Activated gamma-delta T cell (primary cell): ENCODE data around the gene GPC6.

Experiments
- DNase-seq: peaks from one replicate; lab custom pipeline; 2025; lab: John Stamatoyannopoulos, UW

The GPC6 gene

DNA sequence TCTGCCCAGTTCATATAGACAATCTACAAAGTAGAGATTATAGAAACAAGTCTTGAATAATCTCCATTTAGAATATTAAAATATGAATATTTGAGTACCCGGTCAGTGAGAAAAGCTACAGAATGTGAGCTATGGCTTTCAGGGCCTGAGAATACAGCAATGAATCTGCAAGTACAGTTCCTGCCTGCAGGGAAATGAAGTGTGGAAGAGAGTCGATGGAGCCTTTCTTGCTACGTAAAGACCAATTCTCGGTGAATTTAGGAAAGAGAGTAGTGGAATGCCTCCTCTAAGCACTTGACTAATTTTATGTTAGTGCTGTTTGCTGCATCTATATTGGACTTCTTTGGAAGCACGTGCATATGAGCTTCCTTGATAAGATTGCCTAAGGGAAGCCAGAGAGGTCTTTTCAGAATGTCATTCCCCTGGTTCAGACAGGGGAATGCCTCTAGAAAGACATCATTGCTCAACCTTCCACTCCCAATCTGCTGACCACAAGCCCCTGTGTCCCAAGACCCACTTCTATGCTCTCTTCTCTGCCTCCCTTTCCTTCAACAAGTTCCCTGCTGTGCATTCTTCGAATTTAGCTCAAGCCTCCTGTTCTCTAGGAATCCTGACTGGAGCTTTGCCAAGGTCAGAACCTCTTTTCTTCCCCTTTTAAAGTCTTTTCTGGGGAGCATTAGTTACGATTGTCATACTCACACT is 41.9 kb downstream of the GPC6 start:
- DNase-seq = no peak

DNA sequence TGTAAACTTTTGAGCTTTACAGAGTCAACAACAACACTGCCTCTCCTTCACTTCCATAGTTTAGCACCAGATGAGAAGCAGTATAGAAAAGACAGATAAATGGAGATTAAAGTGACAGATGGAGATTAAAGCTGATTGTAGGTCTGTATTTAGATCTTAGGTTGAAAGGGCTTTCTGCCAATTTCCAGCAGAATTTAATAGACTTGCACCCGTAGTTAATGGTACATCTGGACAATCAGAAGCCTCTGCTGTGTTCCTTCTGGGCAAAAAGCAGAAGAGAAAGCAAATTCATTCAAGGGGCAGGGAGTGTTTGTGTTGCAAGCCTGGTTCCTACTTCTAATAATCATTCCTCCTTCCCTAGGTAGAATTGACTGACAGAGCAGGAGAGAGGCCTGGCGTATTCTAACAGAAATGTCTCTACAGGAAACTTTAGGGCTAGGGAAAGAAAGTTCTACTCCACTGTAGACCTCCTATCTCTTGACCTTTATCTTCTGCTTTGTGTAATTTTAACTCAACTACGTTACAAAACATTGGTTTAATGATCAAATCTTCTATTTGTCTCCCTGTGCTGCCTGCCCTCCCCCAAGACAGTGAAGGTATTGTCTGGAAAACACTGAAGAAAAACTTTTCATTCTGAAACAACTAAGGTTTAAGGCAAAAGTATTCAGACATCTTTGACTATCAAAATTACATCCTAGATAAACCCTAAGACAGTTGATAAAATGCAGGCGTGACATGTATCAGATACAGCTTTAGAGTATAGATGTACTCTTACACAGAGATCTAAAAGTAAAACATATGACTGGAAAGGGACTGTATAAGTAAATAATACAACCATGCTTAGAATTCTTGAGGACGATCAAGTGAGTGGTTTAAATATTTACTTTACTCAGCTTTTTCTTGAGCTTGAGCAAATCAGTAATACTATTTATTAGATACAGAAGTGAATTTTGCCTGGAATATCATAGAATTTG is 44.4 kb downstream of the GPC6 start:
- no peak for DNase-seq

DNA sequence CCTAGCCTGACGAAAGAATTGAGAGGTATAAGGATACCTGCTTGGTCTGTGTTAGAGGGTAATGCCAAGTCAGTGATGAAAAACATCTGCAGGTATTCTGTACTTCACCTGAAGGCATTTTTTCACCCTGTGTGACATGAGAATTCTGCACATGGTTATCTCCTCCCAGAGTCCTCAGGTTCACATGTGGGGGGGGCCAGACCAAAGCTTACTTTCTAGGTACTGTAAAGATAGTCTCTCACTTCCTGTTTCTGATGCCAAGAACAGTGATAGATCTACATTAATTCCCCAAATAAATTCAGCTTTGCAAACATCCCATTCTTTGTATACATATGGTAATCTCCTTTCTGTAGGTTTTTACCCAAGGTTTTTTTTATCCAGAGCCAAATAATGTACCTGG is 53.4 kb downstream of the GPC6 start:
- DNase-seq = no peak

DNA sequence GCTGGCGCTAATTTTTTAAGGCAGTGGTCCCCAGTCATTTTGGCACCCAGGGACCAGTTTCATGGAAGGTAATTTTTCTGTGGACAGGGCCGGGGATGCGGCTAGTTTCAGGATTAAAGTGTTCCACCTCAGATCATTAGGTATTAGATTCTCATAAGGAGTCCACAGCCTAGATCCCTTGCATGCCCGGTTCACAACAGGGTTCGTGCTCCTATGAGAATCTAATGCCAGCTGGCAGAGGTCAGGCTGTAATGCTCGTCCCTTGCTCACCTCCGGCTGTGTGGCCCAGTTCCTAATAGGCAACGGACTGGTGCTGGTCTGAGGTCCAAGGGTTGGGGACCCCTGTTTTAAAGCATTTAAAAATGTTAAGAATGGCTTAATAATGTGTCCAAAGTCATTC is 54.1 kb downstream of the GPC6 start:
- no peak for DNase-seq

DNA sequence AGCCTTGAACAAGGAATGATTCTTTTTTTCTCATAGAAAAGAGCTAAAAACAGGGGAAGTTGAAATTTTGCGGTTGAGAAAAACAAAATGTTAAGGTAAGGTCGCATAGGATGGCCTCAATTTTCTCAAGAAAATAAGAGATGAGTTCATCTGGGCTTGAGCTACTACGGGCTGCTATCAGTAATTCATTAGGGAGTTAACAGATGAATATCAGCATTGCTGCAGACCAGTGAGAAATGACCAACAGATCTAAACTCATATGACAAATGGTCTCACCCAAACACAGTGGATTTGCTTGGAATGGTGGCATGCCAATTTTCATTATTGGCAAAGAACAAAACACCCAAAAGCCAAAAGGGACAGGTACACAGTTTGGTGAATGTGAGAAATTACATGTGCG is 56.6 kb downstream of the GPC6 start:
- no peak for DNase-seq

DNA sequence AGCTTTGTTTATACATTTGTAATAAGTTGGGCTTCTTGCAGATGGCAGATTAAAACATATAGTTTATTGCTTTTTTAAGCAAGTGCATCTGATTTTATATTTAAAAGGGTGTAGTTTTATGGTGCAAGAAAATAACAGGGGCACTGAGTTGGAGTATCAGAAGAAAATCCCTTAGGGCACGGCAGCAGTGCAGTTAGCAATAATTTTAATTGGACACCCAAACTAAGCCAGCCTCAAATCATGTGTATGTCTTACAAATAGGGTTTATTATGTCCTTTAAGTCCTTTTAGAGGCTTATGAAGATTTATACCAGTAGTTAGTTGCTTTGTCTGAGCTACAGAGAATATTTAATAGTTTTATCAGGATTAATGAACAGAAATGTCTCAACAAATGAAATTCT is 57.5 kb downstream of the GPC6 start:
- DNase-seq = no peak

DNA sequence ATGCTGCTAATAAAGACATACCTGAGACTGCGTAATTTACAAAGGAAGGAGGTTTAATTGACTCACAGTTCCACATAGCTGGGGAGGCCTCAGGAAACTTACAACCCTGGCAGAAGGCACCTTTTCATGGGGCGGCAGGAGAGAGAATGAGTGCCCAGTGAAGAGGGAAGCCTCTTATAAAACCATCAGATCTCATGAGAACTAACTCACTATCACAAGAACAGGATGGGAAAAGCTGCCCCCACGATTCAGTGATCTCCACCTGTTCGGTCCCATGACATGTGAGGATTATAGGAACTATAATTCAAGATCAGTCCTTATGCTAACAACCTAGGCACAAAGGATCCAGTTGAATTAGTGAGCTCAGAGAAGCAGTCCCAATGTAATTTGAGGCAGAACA is 59.4 kb downstream of the GPC6 start:
- DNase-seq = no peak

DNA sequence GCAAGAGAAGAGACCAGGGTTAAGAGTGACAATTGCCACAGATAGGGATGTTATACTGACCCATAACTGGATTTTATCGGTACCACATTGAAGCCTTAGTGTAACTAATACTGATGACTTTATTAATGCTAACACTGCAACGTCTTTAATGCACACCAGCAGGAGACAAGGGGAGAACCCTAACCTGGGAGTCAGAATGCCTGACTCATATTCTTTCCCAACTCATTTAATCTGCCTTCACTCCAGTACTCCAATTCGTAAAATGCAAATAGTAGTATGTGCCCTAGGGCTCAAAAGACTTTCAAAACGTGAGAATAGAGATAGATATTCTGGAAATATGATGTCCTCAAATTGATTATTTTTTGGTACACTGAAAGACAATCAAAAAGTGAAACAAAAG is 62.4 kb downstream of the GPC6 start:
- DNase-seq = no peak

DNA sequence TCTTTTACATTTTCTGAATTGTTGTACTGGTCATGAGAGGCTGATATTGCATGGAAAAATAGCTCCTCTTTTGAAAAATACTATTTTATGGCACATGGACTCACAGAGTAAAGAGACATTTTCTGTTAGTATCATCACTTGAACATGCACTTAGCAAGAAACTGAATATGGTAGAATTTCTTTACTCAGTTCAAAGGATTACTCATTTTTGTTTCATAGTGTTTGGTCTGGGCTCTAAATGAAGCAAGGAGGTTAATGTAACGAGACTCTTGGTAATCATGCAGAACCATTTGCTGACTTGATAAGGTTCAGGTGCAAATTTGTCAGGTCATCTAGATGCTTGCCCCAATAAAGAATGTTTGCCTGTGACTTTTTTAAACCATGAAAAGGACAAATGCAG is 63.2 kb downstream of the GPC6 start:
- no peak for DNase-seq

DNA sequence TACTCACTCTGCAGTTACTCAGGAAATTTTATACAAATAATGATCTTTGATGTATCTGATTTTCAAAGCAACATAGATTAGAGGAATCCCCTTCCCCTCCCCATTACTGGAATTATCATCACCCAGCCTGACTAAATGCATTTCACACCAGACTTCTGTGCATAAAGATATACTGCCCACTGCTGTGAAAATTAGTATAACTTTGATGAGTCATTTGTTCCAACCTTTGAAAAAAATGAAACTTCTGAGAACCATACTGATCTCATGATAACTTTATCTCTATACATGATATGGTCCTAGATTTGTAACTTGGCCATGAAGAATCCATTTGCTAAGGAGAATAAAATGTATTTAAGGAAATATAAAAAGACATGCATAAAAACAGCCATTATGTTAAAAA is 63.9 kb downstream of the GPC6 start:
- DNase-seq = no peak

DNA sequence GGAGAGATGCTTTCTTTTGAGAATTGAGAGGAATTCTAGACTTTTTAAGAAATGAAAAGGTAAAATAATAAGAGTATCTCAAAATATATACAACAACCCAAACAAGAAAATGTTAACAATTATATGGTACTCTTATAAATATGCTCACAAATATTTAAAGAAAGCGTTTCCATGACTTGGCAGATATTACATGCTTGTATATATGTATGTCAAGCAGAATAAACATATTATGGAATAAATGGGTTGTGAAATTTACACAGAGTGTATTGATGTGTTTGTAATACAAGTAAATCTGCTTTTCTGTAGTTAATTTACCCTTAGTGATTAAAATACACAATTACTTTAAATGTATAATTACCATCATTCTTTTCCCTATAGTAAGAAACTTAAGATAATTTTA is 65.8 kb downstream of the GPC6 start:
- DNase-seq = no peak

DNA sequence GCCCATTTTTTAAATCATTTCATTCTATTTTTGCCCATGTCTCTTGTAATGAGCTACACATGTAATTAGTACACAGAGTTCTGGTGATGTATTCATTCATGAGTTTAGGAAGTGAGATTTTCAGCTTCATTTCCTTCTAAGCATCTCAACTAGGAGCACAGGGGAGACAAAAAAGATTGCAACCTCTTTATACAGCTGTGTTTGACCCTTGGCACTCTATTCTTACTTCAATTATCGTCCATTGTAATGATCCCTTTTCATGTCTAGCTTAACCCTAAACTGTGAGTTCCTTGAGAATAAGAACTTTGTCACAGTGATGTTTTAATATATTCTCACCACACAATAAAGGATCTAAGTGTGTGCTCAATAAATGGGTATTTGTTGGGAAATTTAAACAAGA is 67.1 kb downstream of the GPC6 start:
- DNase-seq = no peak

DNA sequence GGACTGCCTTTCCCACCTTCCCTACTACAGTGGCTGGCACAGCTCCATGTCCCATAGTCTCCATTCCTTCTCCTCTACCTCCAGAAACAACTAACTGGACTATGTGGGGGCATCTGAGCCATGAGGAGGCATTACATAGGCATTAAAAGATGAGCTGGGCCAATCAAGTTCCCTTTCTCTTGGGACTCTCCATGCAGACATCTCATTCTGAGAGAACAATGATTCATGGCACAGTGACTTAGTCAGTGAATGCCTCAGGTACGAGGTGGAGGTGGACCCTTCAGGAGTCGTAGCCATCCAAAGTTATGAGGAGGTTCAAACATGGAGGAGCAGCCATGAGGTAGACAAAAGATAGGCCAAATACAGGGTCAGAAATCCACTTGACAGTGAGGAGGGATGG is 70.0 kb downstream of the GPC6 start:
- no peak for DNase-seq

DNA sequence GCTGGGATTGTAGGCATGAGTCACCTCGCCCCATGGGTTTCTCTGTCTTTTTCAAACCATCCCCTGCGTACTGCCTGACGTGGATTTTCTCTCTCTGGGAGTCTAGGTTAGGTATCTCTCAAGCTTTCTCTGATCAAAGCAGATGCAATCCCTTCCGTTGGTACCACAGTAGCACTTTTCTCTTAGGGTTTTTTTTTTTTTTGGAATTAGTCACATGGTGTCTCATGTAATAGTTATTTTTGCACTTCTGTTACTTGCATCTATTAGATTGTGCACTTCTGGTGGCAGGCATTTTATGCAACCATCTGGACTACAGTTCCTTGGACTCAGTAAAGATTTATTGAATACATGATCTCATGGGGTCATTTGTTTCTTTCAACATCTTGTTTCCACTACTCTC is 72.1 kb downstream of the GPC6 start:
- DNase-seq = no peak

DNA sequence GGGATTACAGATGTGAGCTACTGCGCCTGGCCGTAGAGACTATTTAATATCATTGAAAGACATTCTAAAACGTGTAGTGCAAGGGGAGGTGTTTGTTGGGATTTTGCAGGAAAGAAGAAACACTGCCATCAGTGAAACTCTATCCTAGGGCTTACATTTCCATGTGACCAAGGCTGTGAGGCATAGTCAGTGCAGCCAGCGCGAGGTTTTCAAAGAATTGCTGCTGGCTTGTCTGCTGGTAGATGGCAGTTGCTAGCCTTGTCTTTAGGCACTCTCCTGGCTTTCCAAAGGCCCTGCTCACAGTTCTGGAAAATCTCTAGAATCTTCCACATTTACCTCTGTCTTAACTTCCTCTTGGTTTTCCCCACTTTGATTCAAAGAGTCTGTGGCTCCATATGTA is 77.5 kb downstream of the GPC6 start:
- no peak for DNase-seq

DNA sequence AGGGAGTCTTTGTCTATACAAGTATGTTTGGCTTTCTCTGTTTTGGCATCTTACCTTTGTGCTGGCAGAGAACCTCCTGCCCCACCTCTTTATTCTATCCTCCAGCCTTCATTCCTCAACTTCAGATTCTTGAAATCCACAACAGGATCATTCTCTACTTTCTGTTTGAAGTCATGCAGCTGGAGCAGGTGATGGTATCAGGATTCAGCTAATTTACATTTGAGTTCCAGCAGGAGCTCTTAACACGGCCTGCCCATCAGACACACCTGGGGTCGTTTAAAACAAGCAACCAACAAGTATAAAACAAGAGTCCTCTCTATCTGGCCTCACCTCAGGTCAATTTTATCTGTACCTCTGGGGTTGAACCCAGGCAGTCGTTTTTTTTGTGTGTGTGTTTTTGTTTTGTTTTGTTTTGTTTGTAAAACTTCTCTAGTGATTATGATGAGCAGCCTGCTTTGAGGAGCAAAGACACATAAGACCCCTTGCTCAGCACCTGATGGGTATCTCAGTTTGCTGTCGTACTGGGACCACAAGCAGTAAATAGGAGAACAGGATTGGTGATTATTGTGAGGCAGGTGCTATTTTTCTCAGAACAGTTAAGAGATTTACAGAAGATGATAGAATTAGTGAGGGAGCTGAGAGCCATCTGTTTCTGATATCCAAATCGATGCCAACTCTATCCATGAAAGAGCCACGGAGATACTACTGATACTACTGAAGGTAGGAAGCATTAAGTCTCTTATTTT is 78.4 kb downstream of the GPC6 start:
- DNase-seq = no peak

DNA sequence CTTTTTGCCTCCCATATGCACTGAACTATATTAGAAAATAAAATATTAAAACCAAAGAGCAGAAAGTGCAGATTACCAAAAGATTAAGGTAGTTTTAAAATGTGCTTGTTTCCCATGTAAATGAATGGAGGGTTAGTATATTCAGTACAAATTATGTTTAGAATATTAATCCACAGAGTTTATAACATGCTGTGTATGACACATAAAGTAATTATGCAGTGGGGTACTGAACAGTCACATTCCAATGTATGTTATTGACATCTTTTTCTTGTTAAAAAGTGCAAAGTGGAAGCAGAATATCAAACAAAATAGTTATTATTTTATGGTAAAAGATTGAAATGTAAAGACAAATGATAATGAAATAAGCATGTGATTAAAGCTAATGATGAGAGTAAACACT is 79.3 kb downstream of the GPC6 start:
- no peak for DNase-seq

DNA sequence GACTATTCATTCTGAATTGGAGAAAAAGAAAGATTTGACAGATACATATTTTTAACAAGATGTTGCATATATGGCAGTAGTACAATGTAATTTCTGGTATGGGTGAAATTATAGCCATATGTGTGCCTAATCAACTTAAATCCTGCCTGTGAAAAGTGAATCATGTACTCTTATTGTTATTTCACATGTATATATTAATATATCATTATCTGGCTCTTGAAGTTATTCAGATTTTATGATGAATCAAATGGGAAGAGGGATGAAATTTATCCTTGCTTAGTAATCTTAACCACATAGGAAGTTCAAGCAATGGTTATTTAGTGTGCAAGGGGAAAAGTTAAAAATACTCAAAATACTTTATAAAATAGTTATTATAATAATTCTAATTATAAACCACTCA is 80.5 kb downstream of the GPC6 start:
- no peak for DNase-seq

DNA sequence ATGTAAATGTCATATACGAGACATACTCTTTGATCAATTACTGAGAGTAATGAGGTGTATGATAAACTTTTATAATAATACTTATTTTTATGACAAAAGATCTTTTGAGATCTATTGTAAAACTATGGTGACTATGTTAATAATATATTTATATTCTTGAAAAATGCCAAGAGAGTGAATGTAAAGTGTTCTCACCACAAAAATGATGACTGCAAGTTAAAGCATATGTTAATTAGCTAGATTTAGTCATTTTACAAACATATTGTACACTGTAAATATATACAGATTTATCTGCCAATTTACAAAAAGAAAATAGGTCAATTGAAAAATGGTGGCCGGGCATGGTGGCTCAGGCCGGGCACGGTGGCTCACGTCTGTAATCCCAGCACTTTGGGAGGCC is 81.0 kb downstream of the GPC6 start:
- DNase-seq = no peak

DNA sequence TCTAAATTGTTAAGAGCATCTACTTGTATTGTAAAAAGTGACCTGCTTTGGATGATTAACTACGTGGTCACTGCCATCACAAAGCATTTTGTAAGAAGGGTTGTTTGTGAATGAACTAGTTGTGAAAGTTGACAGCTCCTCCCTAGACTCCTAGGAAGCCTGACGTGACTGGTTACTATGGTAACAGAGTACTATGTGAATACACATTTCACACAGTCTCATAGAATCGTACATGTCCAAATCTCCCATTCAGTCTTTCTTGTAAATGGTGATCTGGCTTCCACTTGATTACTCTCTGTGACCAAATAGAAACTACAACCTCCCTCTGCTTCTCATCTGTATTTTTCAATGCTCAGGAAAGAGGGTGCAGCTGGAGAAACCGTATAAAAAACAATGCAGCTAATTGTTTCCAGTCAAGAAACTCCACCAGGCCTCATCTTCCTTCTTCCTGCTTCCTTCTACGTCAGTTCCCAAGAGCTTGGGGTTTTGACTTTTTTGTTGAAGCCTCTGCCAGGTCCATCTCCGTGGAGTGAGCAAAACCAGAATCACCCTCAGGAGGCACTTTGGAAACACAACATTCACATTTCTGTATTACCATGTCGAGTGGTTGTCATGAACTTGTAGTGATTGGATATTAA is 83.4 kb downstream of the GPC6 start:
- no peak for DNase-seq

DNA sequence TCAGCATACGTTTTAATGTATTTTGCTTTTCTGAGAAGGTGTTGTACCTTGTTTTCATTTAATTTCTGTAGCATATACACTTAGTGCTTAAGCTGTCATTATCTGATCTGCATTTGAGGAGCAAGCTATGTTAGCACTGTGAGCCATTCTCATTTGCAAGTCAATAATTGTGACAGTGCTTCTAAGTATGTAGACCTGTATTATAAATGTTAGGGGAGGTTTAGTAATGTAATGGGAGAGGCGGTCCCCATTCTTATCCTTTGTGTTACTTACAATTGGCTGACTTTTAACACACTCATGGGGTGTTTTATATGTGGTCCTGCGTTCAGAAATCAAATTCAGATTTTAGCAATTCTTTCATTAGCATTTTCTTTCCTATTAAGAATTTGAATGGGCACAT is 90.2 kb downstream of the GPC6 start:
- no peak for DNase-seq

DNA sequence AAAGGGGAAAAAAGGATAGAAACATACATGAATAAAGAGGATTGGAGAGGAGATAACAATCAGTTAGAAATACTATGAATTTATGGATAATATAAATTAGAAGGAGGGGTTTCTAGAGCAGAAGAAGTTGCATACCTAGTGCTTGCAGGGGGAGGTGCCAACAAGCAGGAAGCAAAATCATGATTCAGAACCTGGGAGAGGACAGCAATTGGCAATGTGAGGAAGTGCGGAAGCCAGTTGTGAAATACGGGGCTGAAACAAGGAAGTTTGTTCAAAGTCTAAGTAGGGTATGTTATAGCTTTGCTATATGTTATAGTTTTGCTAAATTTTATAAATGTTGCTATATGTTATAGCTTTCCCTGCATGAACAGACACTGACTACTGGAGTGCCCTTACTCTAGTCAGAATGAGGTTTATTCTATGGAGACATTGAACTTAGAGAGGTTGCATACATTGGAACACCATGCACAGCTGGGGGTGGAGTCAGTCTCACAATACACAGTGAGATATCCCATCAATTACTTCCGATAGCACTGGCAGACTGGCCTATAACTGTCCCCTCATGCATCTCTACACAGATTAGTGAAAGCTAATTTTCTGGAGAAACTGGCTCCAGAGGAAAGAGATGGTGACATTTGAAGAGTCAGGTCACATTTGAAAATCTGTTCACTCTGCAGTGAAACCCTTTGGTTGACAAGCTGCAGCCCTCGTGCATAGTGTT is 92.1 kb downstream of the GPC6 start:
- no peak for DNase-seq
